ENCODE results near the gene ZKSCAN8. TPM values are rescaled to one million over a fixed set of nuclear protein-coding genes. Genes with fewer than 3 reads are reported as not detected.

The ZKSCAN8 gene
- total RNA-seq: 7.1 and 21.9 TPM in 2 replicates

GRCh38 chr6:28141500-28142329 is at the start of gene ZKSCAN8:
Gene ZKSCAN8, plus strand, starts transcription at chr6:28141883. Its CDS starts 6,525 bp downstream, at chr6:28148408.

GRCh38 chr6:28124350-28124970 is 17.2 kb upstream of the ZKSCAN8 start, which contains the start of gene ZSCAN16:
Gene ZSCAN16, plus strand, starts transcription at chr6:28124609. Its CDS starts 835 bp downstream, at chr6:28125444.

Other genes starting within 250 kb of the ZKSCAN8 start
- gene OR2B2, start 229.5 kb upstream of the ZKSCAN8 start, total RNA-seq: not detected in 2 replicates
- gene OR2B6, start 184.6 kb upstream of the ZKSCAN8 start, total RNA-seq: not detected in 2 replicates
- 0.13 and 0.16 TPM in 2 replicates for gene ZNF165, start 61.3 kb upstream of the ZKSCAN8 start, total RNA-seq
- gene ZSCAN16, start 17.3 kb upstream of the ZKSCAN8 start, total RNA-seq: 11.0 and 11.3 TPM in 2 replicates
- gene ZSCAN9, start 83.4 kb downstream of the ZKSCAN8 start, total RNA-seq: 9.4 and 16.9 TPM in 2 replicates
- gene ZKSCAN4, start 110.4 kb downstream of the ZKSCAN8 start, total RNA-seq: 3.9 and 4.3 TPM in 2 replicates
- gene NKAPL, start 117.4 kb downstream of the ZKSCAN8 start, total RNA-seq: 0.32 and 0.57 TPM in 2 replicates
- 7.4 and 12.0 TPM in 2 replicates for gene ZSCAN26, start 125.3 kb downstream of the ZKSCAN8 start, total RNA-seq
- gene PGBD1, start 139.7 kb downstream of the ZKSCAN8 start, total RNA-seq: 6.5 and 7.0 TPM in 2 replicates
- 21.3 and 45.7 TPM in 2 replicates for gene ZSCAN31, start 194.3 kb downstream of the ZKSCAN8 start, total RNA-seq
- gene ZKSCAN3, start 208.1 kb downstream of the ZKSCAN8 start, total RNA-seq: 3.7 and 7.2 TPM in 2 replicates

All from bladder microvascular endothelial cell (primary cell).